Heart left ventricle (tissue), 16 donors: ENCODE results near the gene CACNA1F. TPM values are rescaled to one million over a fixed set of nuclear protein-coding genes. Genes with fewer than 3 reads are reported as not detected.

ENCODE experiments used
- ATAC-seq, 4 donors: fragments of 200-7000 bp; cut with Tn5 transposase; one replicate each; pipeline ENCODE4 v1.9.1; 2020 to 2022; ENCODE audit warnings: moderate library complexity in 4 of 4, mild to moderate bottlenecking in 3 of 4, moderate number of reproducible peaks in 1 of 4
- DNase-seq, 5 donors: peaks; one replicate each; pipeline ENCODE4 v3.0.0-alpha.2; 2020
- H3K27ac ChIP-seq, 12 donors: fragments of 200-600 bp; sonication (generic) in 4 of 12; one replicate each; pipeline versions ENCODE4 v1.5.0 to v1.8.0; 2016 to 2022; ENCODE audit warnings: mild to moderate bottlenecking in 2 of 12
- H3K27me3 ChIP-seq, 9 donors: fragments of 200-600 bp; sonication (generic) in 2 of 9; one replicate each; pipeline versions ENCODE4 v1.5.1 to v1.8.0; 2016 to 2022; ENCODE audit warnings: mild to moderate bottlenecking in 3 of 9
- H3K36me3 ChIP-seq, 9 donors: fragments of 200-600 bp; sonication (generic) in 2 of 9; one replicate each; pipeline versions ENCODE4 v1.5.0 to v1.8.0; 2018 to 2022; ENCODE audit warnings: mild to moderate bottlenecking in 2 of 9
- H3K4me1 ChIP-seq, 12 donors: fragments of 200-600 bp; sonication (generic) in 4 of 12; one replicate each; pipeline versions ENCODE4 v1.5.0 to v1.8.0; 2016 to 2022; ENCODE audit warnings: mild to moderate bottlenecking in 3 of 12
- H3K4me3 ChIP-seq, 12 donors: fragments of 200-600 bp; sonication (generic) in 4 of 12; one replicate each; pipeline versions ENCODE4 v1.5.0 to v1.8.0; 2017 to 2022; ENCODE audit warnings: mild to moderate bottlenecking in 9 of 12, moderate library complexity in 4 of 12
- H3K9me3 ChIP-seq, 12 donors: fragments of 200-600 bp; sonication (generic) in 4 of 12; one replicate each; pipeline versions ENCODE4 v1.5.0 to v1.8.0; 2016 to 2022; ENCODE audit warnings: mild to moderate bottlenecking in 1 of 12
- POLR2A ChIP-seq, 2 donors: fragments of 450-650 bp; IDR thresholded peaks; one replicate each; pipeline ENCODE4 v1.6.1; 2017; ENCODE audit warnings: antibody characterized with exemption in 2 of 2, mild to moderate bottlenecking in 2 of 2, moderate library complexity in 2 of 2
- WGBS, 4 donors: extraction: QIAGEN DNeasy Blood & Tissue Kit in 2 of 4; methylation state at CpG; one replicate each; pipeline versions ENCODE4 v1.1.5 to v1.1.7; 2013 to 2018; 5-methylcytosine and 5-hydroxymethylcytosine counted together
- intact Hi-C, 10 donors: fragments of 100-400 bp; cut with DNase I; formaldehyde crosslinking; loops; one replicate each; pipeline versions ENCODE4 v1.11.1 to v1.14.2; 2022
- polyA plus RNA-seq, 2 donors: library from polyadenylated mRNA; stranded (reverse); fragments of 200-250 nt; gene quantifications; one replicate each; pipeline ENCODE4 v1.2.3, GENCODE V29; 2013
- total RNA-seq, 9 donors: library from RNA; depleted of rRNA in 2 of 9; stranded (reverse); fragments of >200 nt in 2 of 9; fragmentation: NEBNext Ultra II Directional in 3 of 9; extraction: Animal tissue kit (Norgen Biotek cat#: 25700) in 3 of 9; gene quantifications; one replicate each; pipeline versions ENCODE4 v1.1.0 to v1.2.4, GENCODE V29; 2016 to 2023
- TF ChIP-seq, protein P1 (sequence below), 12 donors: fragments of 200-600 bp; sonication (generic) in 4 of 12; IDR thresholded peaks; one replicate each; pipeline versions ENCODE4 v1.5.0 to v1.8.0; 2018 to 2022; ENCODE audit warnings: antibody characterized with exemption in 12 of 12, mild to moderate bottlenecking in 5 of 12
- donor health status: ischemic (EF 13 %, LVEDD 7.1; RV severe dilation, severe dysfunction).
- donor health status: healthy with polysubstance abuse.
- donor health status: DM: no; HTN: yes; CAD: no.
- donor health status: DM: no; HTN: no; CAD: no.
- donor health status: ischemic (EF 25% LVEDD 6.9; RV normal size, moderate dysfunction).
- donor health status: ischemic (EF 25% LVEDD 5.7; RV mildly dilated, moderate dysfunction).
- donor health status: healthy.
- donor health status: DM: yes; HTN: yes; CAD: no.
- donor health status: ischemic (EF 35%, LVEDD 5.7; RV mildly dilated, moderate dysfunction).
- donor health status: nonischemic (EF 11% LVEDD 7.7; RV severe dilation, severe dysfunction).
- donor health status: DM: yes; HTN: yes; CAD: no.
- donor health status: PGD.
- donor health status: ischemic (EF 29% LVEDD 5.4; RV normal size, mild dysfunction).
- donor health status: nonischemic (EF 23%, LVEDD 6.1; RV moderate dilation, normal function).

Gene CACNA1F
- total and polyA plus RNA-seq, 11 donors, result 0.04 to 0.37 (median 0.07) TPM; not detected in 3

DNA sequence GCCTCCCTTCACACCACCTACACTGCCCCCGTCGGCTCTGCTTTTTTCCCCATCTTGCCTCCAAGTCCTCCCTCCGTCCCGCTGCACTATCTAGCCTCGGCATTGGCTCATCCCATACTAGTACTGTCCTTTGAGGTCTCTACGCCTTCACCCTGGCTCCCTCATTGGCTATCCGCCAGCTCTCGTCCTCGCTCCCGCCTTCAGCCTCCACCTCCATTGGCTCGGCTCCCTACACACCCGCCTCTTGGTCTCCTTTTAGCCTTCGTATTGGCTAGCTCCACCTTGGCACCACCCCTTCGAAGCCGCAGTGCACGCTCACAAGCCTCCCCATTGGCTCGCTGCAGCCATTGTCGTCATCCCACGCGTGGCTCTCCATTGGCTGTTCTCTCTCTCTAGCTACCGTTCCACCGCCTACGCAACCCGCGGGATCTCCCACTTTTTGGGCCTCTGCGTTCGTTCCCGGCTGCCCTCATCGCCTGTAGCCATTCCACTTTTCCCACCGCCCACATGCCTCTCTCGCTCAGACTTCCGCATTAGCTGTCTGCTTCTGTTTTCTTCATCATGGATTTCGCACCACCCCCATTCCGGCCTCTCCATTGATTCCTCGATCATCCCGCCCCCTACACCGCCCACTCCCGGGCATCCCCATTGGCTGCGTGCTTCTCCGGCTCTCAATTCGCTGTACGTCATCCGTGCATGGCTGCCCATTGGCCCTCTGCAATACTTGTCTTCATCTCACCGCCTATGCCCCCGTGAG is 36.0 kb upstream of the CACNA1F start:
- Histone ChIP-seq H3K36me3 (no peaks in the 10 kb centered on the region), H3K27ac (peak overlapping the region; percentile 85 to 98 (median 90)), H3K4me1 (peaks cover 0 to 34% (median 17%) of the 10 kb centered on the region in 12 donors), H3K4me3 (peak overlapping the region; percentile 29 to 93 (median 74)), H3K9me3 (no peaks in the 10 kb centered on the region), H3K27me3 (no peaks in the 10 kb centered on the region)
- WGBS, 4 donors, result 0 to 52% (median 23%) methylated on average over 45 of the region's 45 CpGs
- intact Hi-C loops, result loop anchor here in 3 of 10 donors (5.0 to 10.0 kb wide), 3 partner anchors 64 to 77 kb away; partner anchors contain the start of gene SYP (in 1 of the 3)
- TF ChIP-seq, protein P1, sequence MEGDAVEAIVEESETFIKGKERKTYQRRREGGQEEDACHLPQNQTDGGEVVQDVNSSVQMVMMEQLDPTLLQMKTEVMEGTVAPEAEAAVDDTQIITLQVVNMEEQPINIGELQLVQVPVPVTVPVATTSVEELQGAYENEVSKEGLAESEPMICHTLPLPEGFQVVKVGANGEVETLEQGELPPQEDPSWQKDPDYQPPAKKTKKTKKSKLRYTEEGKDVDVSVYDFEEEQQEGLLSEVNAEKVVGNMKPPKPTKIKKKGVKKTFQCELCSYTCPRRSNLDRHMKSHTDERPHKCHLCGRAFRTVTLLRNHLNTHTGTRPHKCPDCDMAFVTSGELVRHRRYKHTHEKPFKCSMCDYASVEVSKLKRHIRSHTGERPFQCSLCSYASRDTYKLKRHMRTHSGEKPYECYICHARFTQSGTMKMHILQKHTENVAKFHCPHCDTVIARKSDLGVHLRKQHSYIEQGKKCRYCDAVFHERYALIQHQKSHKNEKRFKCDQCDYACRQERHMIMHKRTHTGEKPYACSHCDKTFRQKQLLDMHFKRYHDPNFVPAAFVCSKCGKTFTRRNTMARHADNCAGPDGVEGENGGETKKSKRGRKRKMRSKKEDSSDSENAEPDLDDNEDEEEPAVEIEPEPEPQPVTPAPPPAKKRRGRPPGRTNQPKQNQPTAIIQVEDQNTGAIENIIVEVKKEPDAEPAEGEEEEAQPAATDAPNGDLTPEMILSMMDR (IDR thresholded peaks at IDR 0.05), result no peak
- peak in 1 of 2 donors; percentile 73 for TF ChIP-seq POLR2A (IDR thresholded peaks at IDR 0.05)
- DNase-seq, result peak; percentile 96 to 98 (median 97)
- peak; percentile 94 to 98 (median 96) for ATAC-seq

DNA sequence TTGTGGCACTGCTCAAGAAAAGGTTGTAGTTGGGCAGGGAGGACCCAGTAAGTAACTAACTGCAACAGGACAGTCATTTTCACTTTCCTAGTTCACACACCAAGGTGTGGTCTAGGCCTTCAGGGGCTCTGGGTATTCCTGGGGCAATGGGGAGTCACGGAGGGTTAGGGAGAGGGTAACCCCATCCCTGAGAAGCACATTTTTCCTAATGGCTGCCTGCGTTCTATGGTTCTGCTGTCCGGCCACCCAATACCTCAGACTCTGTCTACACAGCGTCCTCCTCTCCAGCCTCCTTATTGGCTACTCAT is 35.5 kb upstream of the CACNA1F start:
- intact Hi-C loops, result loop anchor here in 3 of 10 donors (5.0 to 10.0 kb wide), 3 partner anchors 64 to 76 kb away; partner anchors contain the start of gene SYP (in 1 of the 3)
- H3K27ac ChIP-seq, result peak overlapping the region; percentile 73 to 98 (median 90)
- peak overlapping the region in 11 of 12 donors; percentile 12 to 93 (median 75) for H3K4me3 ChIP-seq
- no peaks in the 10 kb centered on the region for H3K36me3 ChIP-seq
- no peaks in the 10 kb centered on the region for H3K27me3 ChIP-seq
- no peaks in the 10 kb centered on the region for H3K9me3 ChIP-seq
- TF ChIP-seq, protein P1 (IDR thresholded peaks at IDR 0.05), result no peak
- TF ChIP-seq POLR2A (IDR thresholded peaks at IDR 0.05), result no peak
- DNase-seq, result no peak
- peaks cover 0 to 31% (median 17%) of the 10 kb centered on the region in 12 donors for H3K4me1 ChIP-seq
- no peak for ATAC-seq
- WGBS, 4 donors, result 0 to 43% (median 17%) methylated on average over 4 of the region's 4 CpGs

DNA sequence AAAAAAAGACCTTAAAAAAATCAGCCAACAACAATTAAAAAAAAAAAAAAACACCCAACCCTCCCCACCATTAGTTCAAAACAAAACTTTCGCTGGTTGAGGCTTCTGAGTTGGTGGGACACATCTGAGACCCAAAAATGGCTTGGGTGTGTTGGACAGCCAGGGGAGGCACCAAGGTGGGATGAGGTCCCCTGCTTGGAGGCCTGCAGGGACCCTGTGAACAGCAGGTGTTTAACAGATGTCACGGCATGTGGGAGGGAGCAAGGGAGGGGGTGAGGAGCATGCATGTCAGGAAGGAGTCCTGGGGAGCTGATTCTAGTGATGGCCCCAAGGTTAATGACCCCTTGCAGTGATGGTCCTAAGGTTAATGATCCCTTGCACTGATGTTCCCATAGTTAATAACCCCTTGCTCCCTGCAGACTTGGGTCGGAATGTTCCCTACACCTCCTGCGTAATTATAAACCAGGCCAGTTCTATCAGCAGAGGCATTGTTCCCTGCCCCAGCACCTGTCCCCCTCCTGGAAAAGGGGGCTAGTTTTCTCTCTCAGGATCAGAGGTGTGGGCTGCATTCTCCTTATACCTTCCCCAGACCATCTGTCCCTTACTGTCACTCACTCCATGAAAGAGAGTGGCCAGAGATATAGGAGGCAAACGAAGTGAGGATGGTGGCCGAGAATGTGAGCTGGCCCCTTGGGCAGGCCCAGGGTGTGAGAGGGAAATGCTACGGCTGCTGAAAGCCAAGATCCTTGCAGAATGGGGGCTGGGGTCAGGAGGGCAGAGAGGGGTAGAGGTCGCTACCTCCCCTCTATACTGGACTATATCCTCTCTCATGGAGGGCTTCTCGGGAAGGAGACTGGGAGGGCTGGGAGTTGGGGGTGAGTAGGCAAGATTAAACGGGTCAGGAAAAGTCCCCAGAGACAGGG is 33.6 kb upstream of the CACNA1F start:
- H3K4me3 ChIP-seq, result no peak overlapping the region
- no peaks in the 10 kb centered on the region for H3K36me3 ChIP-seq
- intact Hi-C loops, result loop anchor here in 3 of 10 donors (5.0 to 10.0 kb wide), 3 partner anchors 62 to 74 kb away; partner anchors contain the start of gene SYP (in 1 of the 3)
- no peak for TF ChIP-seq POLR2A (IDR thresholded peaks at IDR 0.05)
- TF ChIP-seq, protein P1 (IDR thresholded peaks at IDR 0.05), result no peak
- WGBS, 4 donors, result 69 to 78% (median 74%) methylated on average over 10 of the region's 10 CpGs
- peaks cover 0 to 23% (median 9%) of the 10 kb centered on the region in 12 donors for H3K4me1 ChIP-seq
- no peaks in the 10 kb centered on the region for H3K9me3 ChIP-seq
- H3K27ac ChIP-seq, result no peak overlapping the region
- DNase-seq (no peak), ATAC-seq (no peak)
- H3K27me3 ChIP-seq, result peaks cover 0 to 6% (median 0%) of the 10 kb centered on the region in 9 donors
